Stomach (tissue), 4 donors: ENCODE results near the gene ACOXL.

ENCODE experiments used
- CTCF ChIP-seq, 7 experiments: fragments of 450-650 bp in 4 of 7; fragments of 200-600 bp in 3 of 7; sonication (generic) in 3 of 7; IDR thresholded peaks; one replicate each; pipeline ENCODE4 v1.5.1; 2016 to 2019; ENCODE audit warnings: antibody characterized with exemption in 7 of 7, control low read depth in 2 of 7, mild to moderate bottlenecking in 1 of 7
- POLR2A ChIP-seq, 4 donors: fragments of 450-650 bp; IDR thresholded peaks; one replicate each; pipeline ENCODE4 v1.6.1; 2016; ENCODE audit warnings: antibody characterized with exemption in 4 of 4, control low read depth in 2 of 4, mild to moderate bottlenecking in 1 of 4, moderate library complexity in 1 of 4

DNA sequence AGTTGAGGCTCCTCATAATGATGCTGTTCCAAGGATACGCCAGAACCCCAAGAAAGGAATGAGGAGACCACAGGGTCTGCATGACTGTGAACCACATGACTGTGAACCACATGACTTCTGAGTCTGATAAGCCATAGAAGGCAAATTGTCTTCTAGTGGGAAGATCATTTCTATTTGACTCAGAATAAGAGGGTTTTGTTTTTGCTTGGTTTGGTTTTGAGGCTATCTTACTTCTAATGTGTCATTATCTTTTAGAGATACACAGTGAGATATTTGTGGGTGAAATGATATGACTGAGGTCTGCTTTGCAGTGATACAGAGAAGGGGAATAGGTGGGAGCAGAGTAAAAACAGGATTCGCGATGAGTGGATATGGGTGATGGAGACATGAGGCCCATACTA lies 359.4 kb downstream of the ACOXL start:
- TF ChIP-seq CTCF (IDR thresholded peaks at IDR 0.05) (no peak), POLR2A (IDR thresholded peaks at IDR 0.05) (no peak)
